Transverse colon (tissue), 4 donors: ENCODE measurements around the gene PEX10.

Experiments used
- CTCF ChIP-seq, 5 experiments: fragments of 200-600 bp in 3 of 5; fragments of 450-650 bp in 2 of 5; sonication (generic) in 3 of 5; IDR thresholded peaks; 1 replicate in 2 of 5; 2 replicates in 3 of 5; pipeline ENCODE4 v1.5.1; 2016 to 2017; ENCODE audit warnings: antibody characterized with exemption in 5 of 5, inconsistent platforms in 3 of 5, mild to moderate bottlenecking in 2 of 5, moderate library complexity in 1 of 5
- POLR2A ChIP-seq: fragments of 450-650 bp; IDR thresholded peaks from one replicate; pipeline ENCODE4 v1.6.1; 2016; ENCODE audit warnings: antibody characterized with exemption, mild to moderate bottlenecking, moderate library complexity
- POLR2AphosphoS5 ChIP-seq, 3 donors: sonication (generic); formaldehyde crosslinking; IDR thresholded peaks; one replicate each; pipeline ENCODE4 v1.6.1; 2016; ENCODE audit warnings: antibody characterized with exemption in 3 of 3

GRCh38 chr1:2397007-2397679 lies 15.2 kb downstream of the PEX10 start:
- TF ChIP-seq CTCF (IDR thresholded peaks at IDR 0.05) (no peak), POLR2A (no peak), POLR2AphosphoS5 (IDR thresholded peaks at IDR 0.05) (no peak)
